CD14-positive monocyte (primary cell): ENCODE measurements around the gene MISP. TPM values are rescaled to one million over a fixed set of nuclear protein-coding genes. Genes with fewer than 3 reads are reported as not detected.

Experiments
- DNase-seq, 3 donors: peaks; one replicate each; pipeline ENCODE4 v3.0.0-alpha.2; 2011 to 2022
- H2AFZ ChIP-seq: 2 replicates; pipeline ENCODE4 v1.6.0; 2012; ENCODE audit warnings: mild to moderate bottlenecking, low read depth, low read length, inconsistent platforms; ENCODE audit not compliant: insufficient read depth, poor library complexity, severe bottlenecking
- H3K27ac ChIP-seq, 2 donors: 1 replicate in 1 of 2; 2 replicates in 1 of 2; pipeline ENCODE4 v1.5.1; 2012 to 2013; ENCODE audit warnings: low read length in 2 of 2, control low read depth in 1 of 2, inconsistent platforms in 1 of 2, low read depth in 1 of 2, mild to moderate bottlenecking in 1 of 2
- H3K27me3 ChIP-seq, 2 donors: one replicate each; pipeline versions ENCODE4 v1.6.0 to v1.6.1; 2011 to 2013; ENCODE audit warnings: low read length in 2 of 2; ENCODE audit not compliant: control insufficient read depth in 2 of 2, insufficient read depth in 2 of 2
- H3K36me3 ChIP-seq, 2 donors: replicated peaks in 1 of 2; 1 replicate in 1 of 2; 2 replicates in 1 of 2; pipeline versions ENCODE4 v1.5.1 to v1.6.1; 2012 to 2013; ENCODE audit warnings: low read length in 2 of 2, control low read depth in 1 of 2, inconsistent platforms in 1 of 2, mild to moderate bottlenecking in 1 of 2; ENCODE audit not compliant: insufficient read depth in 2 of 2, control insufficient read depth in 1 of 2
- H3K4me1 ChIP-seq, 2 donors: 1 replicate in 1 of 2; 2 replicates in 1 of 2; pipeline versions ENCODE4 v1.5.1 to v1.6.1; 2012 to 2013; ENCODE audit warnings: low read length in 2 of 2, control low read depth in 1 of 2, inconsistent platforms in 1 of 2, mild to moderate bottlenecking in 1 of 2, moderate library complexity in 1 of 2; ENCODE audit not compliant: insufficient read depth in 2 of 2, control insufficient read depth in 1 of 2
- H3K4me2 ChIP-seq: replicated peaks from 2 replicates; pipeline ENCODE3; 2012; ENCODE audit warnings: low read length, moderate library complexity, mild to moderate bottlenecking; ENCODE audit not compliant: poor library complexity, severe bottlenecking; ENCODE audit errors: extremely low read depth
- H3K4me3 ChIP-seq, 3 experiments: fragments of 200-600 bp in 1 of 3; sonication (generic) in 1 of 3; replicated peaks in 1 of 3; 1 replicate in 2 of 3; 2 replicates in 1 of 3; pipeline ENCODE4 v1.5.1; 2011 to 2013; ENCODE audit warnings: low read length in 3 of 3, mild to moderate bottlenecking in 3 of 3, control low read depth in 2 of 3, low read depth in 2 of 3, inconsistent platforms in 1 of 3, moderate library complexity in 1 of 3
- H3K79me2 ChIP-seq: 2 replicates; pipeline ENCODE4 v1.6.0; 2012; ENCODE audit warnings: mild to moderate bottlenecking, control low read depth, inconsistent platforms, low read length, moderate library complexity; ENCODE audit not compliant: insufficient read depth
- H3K9ac ChIP-seq: 2 replicates; pipeline ENCODE4 v1.6.0; 2017; ENCODE audit warnings: low read length, mild to moderate bottlenecking; ENCODE audit not compliant: insufficient read depth, poor library complexity, severe bottlenecking
- H3K9me3 ChIP-seq, 2 donors: replicated peaks in 1 of 2; 1 replicate in 1 of 2; 2 replicates in 1 of 2; pipeline versions ENCODE4 v1.5.1 to v1.6.1; 2012 to 2013; ENCODE audit warnings: low read length in 2 of 2, control low read depth in 1 of 2; ENCODE audit not compliant: control insufficient read depth in 1 of 2, insufficient read depth in 1 of 2
- H4K20me1 ChIP-seq: 2 replicates; pipeline ENCODE4 v1.6.0; 2012; ENCODE audit warnings: mild to moderate bottlenecking, low read length, control low read depth, moderate library complexity; ENCODE audit not compliant: insufficient read depth
- H3K27ac Mint-ChIP-seq, 7 donors: one replicate each; pipeline ENCODE4 v1.8.0; 2020; ENCODE audit warnings: mild to moderate bottlenecking in 7 of 7, mixed read lengths in 7 of 7, moderate library complexity in 6 of 7, inconsistent platforms in 2 of 7
- H3K27me3 Mint-ChIP-seq, 3 donors: one replicate each; pipeline ENCODE4 v1.8.0; 2021 to 2022; ENCODE audit warnings: low read depth in 3 of 3, mild to moderate bottlenecking in 3 of 3, mixed read lengths in 3 of 3, moderate library complexity in 3 of 3, inconsistent platforms in 1 of 3
- H3K36me3 Mint-ChIP-seq, 2 donors: one replicate each; pipeline ENCODE4 v1.8.0; 2020; ENCODE audit warnings: mixed read lengths in 2 of 2, inconsistent platforms in 1 of 2, mild to moderate bottlenecking in 1 of 2
- H3K4me1 Mint-ChIP-seq: one replicate; pipeline ENCODE4 v1.8.0; 2020; ENCODE audit warnings: mild to moderate bottlenecking, mixed read lengths
- H3K4me3 Mint-ChIP-seq, 2 donors: one replicate each; pipeline ENCODE4 v1.8.0; 2020; ENCODE audit warnings: mild to moderate bottlenecking in 2 of 2, mixed read lengths in 2 of 2, moderate library complexity in 1 of 2
- H3K9me3 Mint-ChIP-seq, 7 donors: one replicate each; pipeline ENCODE4 v1.8.0; 2020 to 2022; ENCODE audit warnings: mixed read lengths in 7 of 7, mild to moderate bottlenecking in 6 of 7, moderate library complexity in 6 of 7, inconsistent platforms in 2 of 7
- CTCF ChIP-seq: fragments of 200-600 bp; IDR thresholded peaks from one replicate; pipeline ENCODE4 v1.8.0; 2022; ENCODE audit warnings: antibody characterized with exemption, mild to moderate bottlenecking
- WGBS: methylation state at CpG from one replicate; pipeline ENCODE4 v1.1.5; 2013; ENCODE audit warnings: missing lambda C conversion rate; ENCODE audit not compliant: insufficient coverage; 5-methylcytosine and 5-hydroxymethylcytosine counted together
- intact Hi-C, 2 donors: fragments of 100-400 bp; cut with micrococcal nuclease; formaldehyde crosslinking; loops; one replicate each; pipeline versions ENCODE4 v1.15.0 to v1.15.1; 2023
- polyA plus RNA-seq, 3 donors: library from polyadenylated mRNA; depleted of rRNA in 1 of 3; unstranded in 2 of 3; stranded (reverse) in 1 of 3; fragments of 300-500 nt in 2 of 3; fragments of >200 nt in 1 of 3; fragmentation: Illumina TruSeq in 2 of 3; gene quantifications; 1 replicate in 2 of 3; 2 replicates in 1 of 3; pipeline ENCODE4 v1.2.3, GENCODE V29; 2012 to 2021

The MISP gene
- polyA plus RNA-seq, 3 donors, result not detected

- 82% methylated on average over 35 of the region's 36 CpGs for WGBS
- no peaks in the 10 kb centered on the region for H4K20me1 ChIP-seq
- H3K9ac ChIP-seq, result no peak overlapping the region
- no peaks in the 10 kb centered on the region for H3K36me3 ChIP-seq
- H3K79me2 ChIP-seq, result no peaks in the 10 kb centered on the region
- Mint-ChIP-seq H3K27ac (no peak overlapping the region), H3K4me1 (peaks cover 12% of the 10 kb centered on the region), H3K36me3 (peaks cover 0 to 4% of the 10 kb centered on the region in 2 donors), H3K27me3 (peaks cover 5 to 26% (median 8%) of the 10 kb centered on the region in 3 donors), H3K9me3 (peaks cover 28 to 46% (median 36%) of the 10 kb centered on the region in 7 donors), H3K4me3 (no peak overlapping the region)
- TF ChIP-seq CTCF, result no peak
- intact Hi-C loops, result no loop called here
- DNase-seq, result no peak
- H3K27ac ChIP-seq, result no peak overlapping the region
- no peak overlapping the region for H3K4me2 ChIP-seq
- H3K4me3 ChIP-seq, result no peak overlapping the region
- H2AFZ ChIP-seq, result no peak overlapping the region
- no peaks in the 10 kb centered on the region for H3K27me3 ChIP-seq
- H3K9me3 ChIP-seq, result peaks cover 15 to 41% of the 10 kb centered on the region in 2 donors
- H3K4me1 ChIP-seq, result peaks cover 7 to 8% of the 10 kb centered on the region in 2 donors
Measured at GRCh38 chr19:756821-757688, 6.1 kb downstream of the MISP start.

- H3K4me1 ChIP-seq, result peaks cover under 1 to 5% of the 10 kb centered on the region in 2 donors
- no peaks in the 10 kb centered on the region for H4K20me1 ChIP-seq
- H3K79me2 ChIP-seq, result no peaks in the 10 kb centered on the region
- H3K4me3 Mint-ChIP-seq, result no peak overlapping the region
- peaks cover 8% of the 10 kb centered on the region for H3K4me1 Mint-ChIP-seq
- peaks cover 15 to 41% of the 10 kb centered on the region in 2 donors for H3K9me3 ChIP-seq
- WGBS, result 98% methylated on average over 44 of the region's 50 CpGs
- intact Hi-C loops, result no loop called here
- no peak overlapping the region for H2AFZ ChIP-seq
- peaks cover 5 to 25% (median 8%) of the 10 kb centered on the region in 3 donors for H3K27me3 Mint-ChIP-seq
- no peaks in the 10 kb centered on the region for H3K36me3 ChIP-seq
- no peaks in the 10 kb centered on the region for H3K27me3 ChIP-seq
- peaks cover 0 to 4% of the 10 kb centered on the region in 2 donors for H3K36me3 Mint-ChIP-seq
- H3K9me3 Mint-ChIP-seq, result peaks cover 28 to 49% (median 36%) of the 10 kb centered on the region in 7 donors
- H3K27ac ChIP-seq, result no peak overlapping the region
- H3K27ac Mint-ChIP-seq, result no peak overlapping the region
- no peak overlapping the region for H3K9ac ChIP-seq
- no peak for DNase-seq
- TF ChIP-seq CTCF, result no peak
- H3K4me2 ChIP-seq, result no peak overlapping the region
- H3K4me3 ChIP-seq, result no peak overlapping the region
Measured at GRCh38 chr19:757811-758668, 7.1 kb downstream of the MISP start.
